Gastroesophageal sphincter (tissue), 4 donors: Measurements from ENCODE around the gene INSYN1. TPM values are rescaled to one million over a fixed set of nuclear protein-coding genes. Genes with fewer than 3 reads are reported as not detected.
"Not testable (repeated sequence)": the region's sequence is repeated elsewhere in the genome, so short reads cannot be mapped to it uniquely, and the experiment has no call there.

ENCODE experiments used
- ATAC-seq: fragments of 150-250 bp; one replicate; pipeline ENCODE4 v1.9.1; 2016; ENCODE audit warnings: mild to moderate bottlenecking, moderate library complexity
- H3K27ac ChIP-seq, 4 donors: fragments of 200-600 bp; sonication (generic) in 3 of 4; 1 replicate in 3 of 4; 2 replicates in 1 of 4; pipeline ENCODE4 v1.5.1; 2016 to 2019
- H3K27me3 ChIP-seq: fragments of 200-600 bp; sonication (generic); one replicate; pipeline ENCODE4 v1.5.1; 2019
- H3K36me3 ChIP-seq, 2 donors: fragments of 200-600 bp; sonication (generic); one replicate each; pipeline ENCODE4 v1.5.1; 2019; ENCODE audit warnings: control low read depth in 1 of 2
- H3K4me1 ChIP-seq, 3 donors: fragments of 200-600 bp; sonication (generic); 1 replicate in 2 of 3; 2 replicates in 1 of 3; pipeline ENCODE4 v1.5.1; 2016 to 2019; ENCODE audit warnings: control low read depth in 2 of 3
- H3K4me3 ChIP-seq, 2 donors: fragments of 200-600 bp; sonication (generic); one replicate each; pipeline ENCODE4 v1.5.1; 2019; ENCODE audit warnings: mild to moderate bottlenecking in 1 of 2, moderate library complexity in 1 of 2
- H3K9me3 ChIP-seq, 3 donors: fragments of 200-600 bp; sonication (generic); one replicate each; pipeline ENCODE4 v1.5.1; 2017 to 2019; ENCODE audit warnings: control low read depth in 2 of 3
- EP300 ChIP-seq: sonication (generic); formaldehyde crosslinking; IDR thresholded peaks from one replicate; pipeline ENCODE4 v1.6.1; 2017; ENCODE audit warnings: antibody characterized with exemption, mild to moderate bottlenecking
- POLR2A ChIP-seq, 2 donors: fragments of 450-650 bp; IDR thresholded peaks; one replicate each; pipeline ENCODE4 v1.6.1; 2017; ENCODE audit warnings: antibody characterized with exemption in 2 of 2, mild to moderate bottlenecking in 2 of 2, moderate library complexity in 1 of 2
- POLR2AphosphoS5 ChIP-seq: sonication (generic); formaldehyde crosslinking; IDR thresholded peaks from one replicate; pipeline ENCODE4 v1.6.1; 2017; ENCODE audit warnings: antibody characterized with exemption
- WGBS, 2 donors: methylation state at CpG; one replicate each; pipeline ENCODE4 v1.1.5; 2018; ENCODE audit warnings: low coverage in 1 of 2; 5-methylcytosine and 5-hydroxymethylcytosine counted together
- total RNA-seq, 4 donors: library from RNA; depleted of rRNA; stranded (reverse); fragments of >200 nt; gene quantifications; one replicate each; pipeline ENCODE4 v1.1.0, GENCODE V29; 2016
- TF ChIP-seq, protein P1 (sequence below), 4 experiments: fragments of 200-600 bp in 2 of 4; fragments of 450-650 bp in 2 of 4; sonication (generic) in 1 of 4; IDR thresholded peaks; one replicate each; pipeline ENCODE4 v1.5.1; 2017 to 2019; ENCODE audit warnings: antibody characterized with exemption in 4 of 4, mild to moderate bottlenecking in 2 of 4, moderate library complexity in 2 of 4

Gene INSYN1
- total RNA-seq, 4 donors from 2014 or later: 11.4 to 30.2 (median 16.3) TPM

GRCh38 chr15:73789521-73790240, 36.5 kb upstream of the INSYN1 start:
- Histone ChIP-seq H3K4me3 (no peak overlapping the region), H3K4me1 (peaks cover 0 to 19% (median 0%) of the 10 kb centered on the region in 3 donors), H3K36me3 (no peaks in the 10 kb centered on the region), H3K9me3 (no peaks in the 10 kb centered on the region), H3K27me3 (no peaks in the 10 kb centered on the region), H3K27ac (no peak overlapping the region)
- no peak for ATAC-seq
- TF ChIP-seq POLR2AphosphoS5 (no peak), EP300 (no peak), POLR2A (IDR thresholded peaks at IDR 0.05) (no peak)
- TF ChIP-seq, protein P1, sequence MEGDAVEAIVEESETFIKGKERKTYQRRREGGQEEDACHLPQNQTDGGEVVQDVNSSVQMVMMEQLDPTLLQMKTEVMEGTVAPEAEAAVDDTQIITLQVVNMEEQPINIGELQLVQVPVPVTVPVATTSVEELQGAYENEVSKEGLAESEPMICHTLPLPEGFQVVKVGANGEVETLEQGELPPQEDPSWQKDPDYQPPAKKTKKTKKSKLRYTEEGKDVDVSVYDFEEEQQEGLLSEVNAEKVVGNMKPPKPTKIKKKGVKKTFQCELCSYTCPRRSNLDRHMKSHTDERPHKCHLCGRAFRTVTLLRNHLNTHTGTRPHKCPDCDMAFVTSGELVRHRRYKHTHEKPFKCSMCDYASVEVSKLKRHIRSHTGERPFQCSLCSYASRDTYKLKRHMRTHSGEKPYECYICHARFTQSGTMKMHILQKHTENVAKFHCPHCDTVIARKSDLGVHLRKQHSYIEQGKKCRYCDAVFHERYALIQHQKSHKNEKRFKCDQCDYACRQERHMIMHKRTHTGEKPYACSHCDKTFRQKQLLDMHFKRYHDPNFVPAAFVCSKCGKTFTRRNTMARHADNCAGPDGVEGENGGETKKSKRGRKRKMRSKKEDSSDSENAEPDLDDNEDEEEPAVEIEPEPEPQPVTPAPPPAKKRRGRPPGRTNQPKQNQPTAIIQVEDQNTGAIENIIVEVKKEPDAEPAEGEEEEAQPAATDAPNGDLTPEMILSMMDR (IDR thresholded peaks at IDR 0.05): no peak
- 100% methylated on average over 1 of the region's 5 CpGs; no CpG with 5 or more reads in 1 of the 2 donors for WGBS, 2 donors

GRCh38 chr15:73787621-73788020, 34.5 kb upstream of the INSYN1 start:
- Histone ChIP-seq H3K4me1 (peaks cover 0 to 25% (median 0%) of the 10 kb centered on the region in 3 donors), H3K36me3 (no peaks in the 10 kb centered on the region), H3K27me3 (no peaks in the 10 kb centered on the region), H3K27ac (no peak overlapping the region), H3K4me3 (no peak overlapping the region), H3K9me3 (no peaks in the 10 kb centered on the region)
- no peak for ATAC-seq
- WGBS, 2 donors: no CpG with 5 or more reads among the region's 1 CpG
- TF ChIP-seq EP300: no peak
- no peak for TF ChIP-seq POLR2AphosphoS5
- no peak for TF ChIP-seq POLR2A (IDR thresholded peaks at IDR 0.05)
- TF ChIP-seq, protein P1 (IDR thresholded peaks at IDR 0.05): no peak

DNA sequence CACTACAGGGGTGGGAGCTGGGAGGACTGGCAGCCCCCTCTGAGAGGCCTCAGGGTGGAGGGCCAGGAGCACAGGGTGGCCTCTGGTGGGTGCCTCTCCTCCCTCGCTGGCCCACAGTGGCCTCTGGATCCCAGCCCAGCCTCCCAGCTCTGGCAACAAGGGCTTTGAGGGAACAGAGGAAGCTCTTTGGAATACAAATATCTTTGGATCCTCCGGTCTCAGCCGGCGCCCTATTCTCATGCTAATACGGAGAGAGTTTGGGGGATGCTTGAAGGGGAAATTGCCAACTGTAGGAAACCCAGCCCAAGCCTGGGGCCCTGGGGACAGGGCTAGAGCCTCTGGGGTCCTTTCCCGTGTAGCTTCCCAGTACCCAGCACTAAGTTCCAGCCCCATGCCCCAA, 33.4 kb upstream of the INSYN1 start:
- Histone ChIP-seq H3K36me3 (no peaks in the 10 kb centered on the region), H3K9me3 (no peaks in the 10 kb centered on the region), H3K4me1 (peaks cover 0 to 18% (median 0%) of the 10 kb centered on the region in 3 donors), H3K27me3 (no peaks in the 10 kb centered on the region), H3K4me3 (no peak overlapping the region), H3K27ac (no peak overlapping the region)
- TF ChIP-seq EP300: no peak
- TF ChIP-seq POLR2AphosphoS5: no peak
- TF ChIP-seq POLR2A (IDR thresholded peaks at IDR 0.05): no peak
- TF ChIP-seq, protein P1 (IDR thresholded peaks at IDR 0.05): no peak
- 40 to 81% methylated on average over 1 to 3 of the region's 6 CpGs for WGBS, 2 donors
- ATAC-seq: no peak

DNA sequence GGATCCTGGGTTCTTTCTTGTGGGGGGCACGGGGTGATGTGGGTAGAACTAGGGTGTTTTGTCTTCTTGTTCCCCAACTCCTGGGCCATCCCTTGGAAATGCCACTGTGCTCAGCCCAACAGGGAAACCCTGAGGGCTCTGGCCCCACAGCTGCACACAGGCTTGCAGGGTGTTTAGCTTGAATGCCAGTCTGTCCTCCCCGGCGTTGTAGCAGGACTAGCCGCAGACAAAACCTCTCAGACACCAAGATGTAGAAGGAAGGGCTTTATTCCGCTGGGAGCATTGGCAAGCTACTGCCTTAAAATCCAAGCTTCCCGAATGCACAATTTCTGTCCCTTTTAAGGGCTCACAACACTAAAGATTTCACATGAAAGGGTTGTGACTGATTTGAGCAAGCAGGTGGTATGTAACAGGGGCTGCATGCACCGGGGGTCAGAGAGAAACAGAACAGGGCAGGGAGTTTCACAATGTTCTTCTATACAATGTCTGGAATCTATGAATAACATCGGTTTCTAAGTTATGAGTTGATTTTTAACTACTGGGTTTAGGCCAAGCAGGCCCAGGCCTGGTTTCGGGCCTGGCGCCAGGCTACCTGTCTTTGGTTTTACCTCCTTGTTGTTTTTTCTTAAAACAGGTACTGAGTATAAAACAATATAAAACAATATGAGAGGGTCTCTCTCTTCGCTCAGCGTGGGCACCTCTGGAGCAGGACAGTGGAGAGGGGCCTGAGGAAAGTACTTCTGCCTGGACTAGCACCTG, 32.3 kb upstream of the INSYN1 start:
- 86 to 89% methylated on average over 3 to 7 of the region's 12 CpGs for WGBS, 2 donors
- peaks cover 0 to 18% (median 0%) of the 10 kb centered on the region in 3 donors for H3K4me1 ChIP-seq
- not testable (repeated sequence) for ATAC-seq

GRCh38 chr15:73784291-73784690, 31.1 kb upstream of the INSYN1 start:
- ATAC-seq: no peak
- H3K27ac ChIP-seq: no peak overlapping the region
- no peak for TF ChIP-seq POLR2AphosphoS5
- TF ChIP-seq, protein P1 (IDR thresholded peaks at IDR 0.05): no peak
- TF ChIP-seq POLR2A (IDR thresholded peaks at IDR 0.05): no peak
- no peak for TF ChIP-seq EP300
- H3K36me3 ChIP-seq: no peaks in the 10 kb centered on the region
- no peaks in the 10 kb centered on the region for H3K27me3 ChIP-seq
- H3K9me3 ChIP-seq: no peaks in the 10 kb centered on the region
- no CpG with 5 or more reads among the region's 3 CpGs for WGBS, 2 donors
- peaks cover 0 to 18% (median 0%) of the 10 kb centered on the region in 3 donors for H3K4me1 ChIP-seq
- H3K4me3 ChIP-seq: no peak overlapping the region

More for the DNA sequence above, 32.3 kb upstream of the INSYN1 start:
- not testable (repeated sequence) for H3K9me3 ChIP-seq, H3K27me3 ChIP-seq, H3K36me3 ChIP-seq, H3K4me3 ChIP-seq, H3K27ac ChIP-seq
